ENCODE results near the gene HDAC4.

The HDAC4 gene

GRCh38 chr2:239059854-239060253 is 341.0 kb downstream of the HDAC4 start:
- no peak for DNase-seq (ENCODE audit: low read depth in 2 of 2, low spot score in 1 of 2)

- DNase-seq (ENCODE audit: low read depth in 2 of 2, low spot score in 1 of 2), result no peak
Observed at GRCh38 chr2:239058766-239059165, 342.1 kb downstream of the HDAC4 start.

DNA sequence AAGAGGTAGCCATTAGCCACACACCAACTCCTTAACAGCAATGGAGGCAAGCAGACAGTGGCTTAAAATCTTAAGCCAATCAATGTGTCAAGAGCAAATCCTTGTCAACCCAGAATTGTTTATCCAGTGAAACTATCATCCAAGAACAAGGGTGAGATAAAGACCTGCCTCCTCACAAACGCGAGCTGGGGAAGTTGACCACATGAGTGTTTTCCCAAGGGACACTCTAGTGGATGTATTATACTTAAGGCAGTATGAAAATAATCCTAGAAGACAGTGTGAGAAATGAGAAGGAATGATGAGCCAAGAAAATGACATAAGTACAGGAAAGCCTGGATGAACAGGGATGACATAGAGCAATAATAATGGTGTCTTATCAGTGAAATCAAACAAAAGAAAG is 343.3 kb downstream of the HDAC4 start:
- DNase-seq (ENCODE audit: low read depth in 2 of 2, low spot score in 1 of 2), result no peak

GRCh38 chr2:239056611-239057010 is 344.2 kb downstream of the HDAC4 start:
- DNase-seq (ENCODE audit: low read depth in 2 of 2, low spot score in 1 of 2), result no peak

DNA sequence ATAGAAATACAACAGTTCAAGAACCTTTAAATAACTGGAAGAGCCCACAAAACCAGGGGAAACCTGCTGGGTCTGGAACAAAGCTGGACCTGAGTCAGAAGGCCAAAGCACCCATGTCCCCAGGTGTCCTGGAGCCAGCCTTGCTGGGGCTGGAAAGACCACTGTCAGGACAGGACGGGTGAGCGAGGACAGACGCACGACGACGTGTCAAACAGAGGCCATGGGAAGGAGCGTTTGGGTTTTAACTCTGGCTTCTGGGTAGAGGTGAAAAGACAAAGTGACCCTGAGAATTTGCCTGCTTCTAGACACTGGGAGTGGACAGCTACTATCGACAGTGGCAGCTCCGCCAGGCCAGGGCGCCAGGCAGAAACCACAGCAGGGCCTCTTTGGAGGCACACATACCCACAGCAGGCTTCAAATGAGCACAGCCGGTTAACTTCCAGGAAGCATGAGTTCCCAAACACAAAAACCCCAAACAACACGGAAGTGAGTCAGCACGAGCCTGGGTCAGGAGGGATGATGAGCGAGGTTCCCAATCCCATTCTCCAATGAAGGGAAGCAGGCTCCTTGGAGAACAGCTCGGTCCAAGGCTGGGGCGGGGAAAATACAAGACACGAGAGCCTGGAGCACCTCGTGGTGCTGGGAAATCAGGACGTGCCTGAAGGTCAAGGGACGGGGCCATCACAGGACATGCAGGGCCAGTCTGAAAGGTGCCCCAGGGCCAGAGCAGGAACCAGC is 344.9 kb downstream of the HDAC4 start:
- DNase-seq (ENCODE audit: low read depth in 2 of 2, low spot score in 1 of 2), result no peak

- no peak for DNase-seq (ENCODE audit: low read depth in 2 of 2, low spot score in 1 of 2)
Observed at GRCh38 chr2:239054921-239055320, 345.9 kb downstream of the HDAC4 start.

GRCh38 chr2:239053801-239054503 is 346.9 kb downstream of the HDAC4 start:
- DNase-seq (ENCODE audit: low read depth in 2 of 2, low spot score in 1 of 2), result no peak

GRCh38 chr2:239052798-239053665 is 347.8 kb downstream of the HDAC4 start:
- no peak for DNase-seq (ENCODE audit: low read depth in 2 of 2, low spot score in 1 of 2)

DNA sequence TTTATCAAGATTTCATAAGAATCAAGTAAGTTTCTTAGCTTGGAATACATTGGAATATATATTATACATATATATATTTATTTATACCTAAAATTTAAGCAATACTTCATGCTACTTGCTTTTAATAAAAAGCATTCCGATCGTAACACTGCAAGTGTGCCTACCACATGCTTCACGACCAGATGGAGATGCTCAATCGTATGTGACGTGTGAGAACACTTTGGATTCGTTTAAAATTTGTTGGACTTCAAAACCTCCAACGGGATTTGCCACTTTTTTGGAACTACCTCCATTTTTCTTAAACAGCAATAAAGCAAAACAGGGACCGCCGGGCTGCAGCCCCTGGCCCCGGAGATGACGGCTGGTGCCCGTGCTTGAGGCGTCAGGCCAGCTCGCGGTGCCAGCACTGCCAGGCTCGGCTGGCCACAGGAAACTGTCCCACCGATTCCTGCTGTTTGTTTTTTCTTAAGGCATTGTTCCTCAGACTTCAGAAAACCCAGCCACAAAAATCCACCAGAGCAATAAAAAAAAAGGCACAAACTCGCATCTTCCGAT is 348.9 kb downstream of the HDAC4 start:
- DNase-seq (ENCODE audit: low read depth in 2 of 2, low spot score in 1 of 2), result no peak

GRCh38 chr2:239050252-239050649 is 350.6 kb downstream of the HDAC4 start:
- no peak for DNase-seq (ENCODE audit: low read depth in 2 of 2, low spot score in 1 of 2)

DNA sequence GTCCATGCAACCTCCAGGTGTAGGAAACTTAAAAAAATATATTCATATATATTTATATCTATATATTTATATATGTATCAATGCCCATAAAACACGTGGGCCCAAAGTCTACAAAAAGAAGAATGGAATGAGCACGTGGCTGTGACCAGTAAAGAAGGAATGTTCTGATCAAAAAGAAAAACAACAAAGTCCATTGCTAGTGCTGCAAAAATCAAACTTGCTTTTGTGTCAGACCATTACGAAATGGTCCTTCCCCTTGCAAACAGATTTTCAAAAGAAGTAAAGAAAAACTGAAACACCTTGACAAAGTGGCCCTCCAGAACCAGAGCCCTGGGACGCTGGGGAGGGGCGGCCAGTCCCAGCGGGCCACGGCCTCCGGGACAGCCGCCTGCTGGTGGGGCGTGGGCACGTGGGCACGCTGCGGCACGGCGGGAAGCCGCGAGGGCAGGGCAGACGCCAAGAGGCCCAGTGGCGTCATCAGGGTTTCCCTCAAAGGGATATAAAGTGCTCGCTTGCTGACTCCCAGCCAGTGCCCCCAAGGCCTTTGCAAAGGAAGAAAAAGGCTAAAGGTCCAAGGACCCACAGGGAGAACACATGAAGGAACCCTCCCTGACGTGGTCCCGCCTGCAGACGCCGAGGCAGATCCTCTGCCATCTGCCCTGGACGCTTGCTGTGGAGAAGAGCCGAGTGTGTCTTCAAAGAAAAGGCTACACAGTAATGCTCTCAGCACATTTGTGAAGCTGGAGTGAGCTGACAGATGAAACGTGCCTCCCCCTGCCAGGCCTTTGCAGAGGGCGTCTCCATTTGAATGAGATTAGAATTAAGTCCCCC is 351.2 kb downstream of the HDAC4 start:
- DNase-seq (ENCODE audit: low read depth in 2 of 2, low spot score in 1 of 2), result no peak

GRCh38 chr2:239048736-239049135 is 352.1 kb downstream of the HDAC4 start:
- no peak for DNase-seq (ENCODE audit: low read depth in 2 of 2, low spot score in 1 of 2)

DNA sequence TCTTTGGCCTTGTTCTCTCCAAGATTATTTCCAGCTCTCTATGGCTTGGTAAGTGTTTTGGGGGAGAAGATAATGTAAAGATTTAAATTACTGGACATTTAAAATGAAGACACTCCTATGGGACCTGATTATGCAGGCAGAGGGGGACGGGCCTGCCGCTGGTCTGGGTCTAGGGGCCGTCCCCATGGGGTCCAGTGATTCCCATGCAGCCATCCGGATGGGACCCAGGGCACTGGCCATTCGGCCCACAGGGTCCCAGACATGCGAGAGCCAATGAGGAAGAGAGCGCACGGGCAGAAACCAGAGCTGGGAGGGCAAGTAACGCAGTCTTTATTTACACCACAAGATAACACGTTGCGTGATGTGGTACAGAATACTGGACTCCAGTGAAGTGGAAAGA is 353.0 kb downstream of the HDAC4 start:
- DNase-seq (ENCODE audit: low read depth in 2 of 2, low spot score in 1 of 2), result no peak

DNA sequence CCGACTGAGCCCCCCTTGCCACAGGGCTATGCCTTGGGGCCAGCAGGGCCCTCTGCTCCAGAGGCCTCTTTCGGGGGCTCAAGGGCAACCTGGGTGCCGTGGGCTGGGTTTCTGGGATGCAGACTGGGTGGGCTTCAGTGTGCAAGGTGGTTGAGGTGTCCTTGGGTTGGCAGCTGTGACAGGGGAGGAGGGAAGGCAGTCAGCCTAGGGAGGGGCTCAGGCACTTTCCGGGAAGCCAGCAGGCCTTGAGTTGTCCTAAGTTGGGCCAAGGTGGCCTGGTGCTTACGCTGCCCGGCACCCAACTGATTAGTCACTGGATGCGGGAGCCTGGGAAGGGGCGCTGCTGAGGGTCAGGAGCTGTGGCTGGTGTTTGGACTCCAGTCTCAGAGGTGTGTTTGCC is 353.4 kb downstream of the HDAC4 start:
- no peak for DNase-seq (ENCODE audit: low read depth in 2 of 2, low spot score in 1 of 2)

DNA sequence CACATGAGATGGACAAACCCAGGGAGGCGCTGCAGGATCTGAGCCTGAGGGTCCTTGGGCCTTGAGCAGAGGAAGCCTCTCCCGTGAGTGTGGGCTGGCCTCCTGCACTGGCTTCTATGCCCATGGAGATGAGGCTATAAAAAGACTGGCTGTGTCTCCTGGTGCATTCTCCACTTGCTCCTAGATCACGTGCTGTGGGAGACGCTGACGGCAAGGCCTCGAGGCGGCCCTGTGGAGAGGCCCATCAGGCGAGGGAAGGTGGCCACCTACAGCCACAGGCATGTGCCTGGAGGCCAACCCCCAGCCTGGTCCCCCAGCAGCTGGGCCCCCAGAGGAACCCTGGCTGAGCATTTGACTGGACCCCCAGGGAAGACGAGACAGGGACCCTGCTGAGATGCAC is 354.0 kb downstream of the HDAC4 start:
- DNase-seq (ENCODE audit: low read depth in 2 of 2, low spot score in 1 of 2), result no peak

DNA sequence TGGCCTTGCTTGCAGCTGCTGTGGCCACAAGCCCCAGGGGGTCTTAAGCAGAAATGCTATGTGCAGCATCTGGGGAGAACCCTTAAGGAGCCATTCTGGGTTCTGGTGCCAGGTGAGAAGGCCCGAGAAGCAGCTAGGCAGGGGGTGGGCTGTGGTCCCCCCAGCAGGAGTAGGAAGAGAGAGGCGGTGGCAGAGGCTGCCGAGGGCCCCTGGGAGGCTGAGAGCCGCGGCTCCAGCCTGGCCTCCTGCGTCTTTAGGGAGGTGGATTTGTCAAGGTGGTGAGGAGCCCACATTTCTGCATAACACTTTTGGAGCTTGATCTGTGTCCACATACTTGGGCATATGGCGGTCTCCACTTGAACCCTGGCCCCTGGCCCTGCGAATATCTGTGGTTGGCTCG is 356.5 kb downstream of the HDAC4 start:
- DNase-seq (ENCODE audit: low read depth in 2 of 2, low spot score in 1 of 2), result no peak

- no peak for DNase-seq (ENCODE audit: low read depth in 2 of 2, low spot score in 1 of 2)
Observed at GRCh38 chr2:239043326-239043725, 357.5 kb downstream of the HDAC4 start.

- no peak for DNase-seq (ENCODE audit: low read depth in 2 of 2, low spot score in 1 of 2)
Observed at GRCh38 chr2:239042551-239043320, 358.1 kb downstream of the HDAC4 start.

GRCh38 chr2:239042046-239042445 is 358.8 kb downstream of the HDAC4 start:
- no peak for DNase-seq (ENCODE audit: low read depth in 2 of 2, low spot score in 1 of 2)

DNA sequence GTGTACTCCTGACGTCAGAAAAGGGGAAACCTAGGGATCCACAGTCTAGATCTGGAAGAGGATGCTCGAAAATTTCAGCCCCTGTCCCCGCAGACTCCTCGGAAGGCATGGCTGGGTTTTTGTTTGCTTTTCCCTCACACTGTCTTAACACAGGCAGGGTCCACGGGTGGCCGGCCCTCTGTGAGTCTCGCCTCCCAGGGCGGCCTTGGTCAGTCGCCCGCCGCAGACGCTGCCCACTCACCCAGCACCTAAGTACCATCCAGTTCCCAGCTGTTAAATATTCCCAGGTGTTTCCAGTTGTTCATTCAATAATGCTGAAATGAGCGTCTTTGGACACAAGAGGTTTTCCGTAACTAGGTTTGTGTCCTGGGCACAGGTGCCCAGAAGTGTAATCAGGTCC is 359.8 kb downstream of the HDAC4 start:
- no peak for DNase-seq (ENCODE audit: low read depth in 2 of 2, low spot score in 1 of 2)
